ENCODE data around the gene BPIFA2. TPM values are rescaled to one million over a fixed set of nuclear protein-coding genes. Genes with fewer than 3 reads are reported as not detected.

The BPIFA2 gene
- total and polyA plus RNA-seq, 10 of the 15 experiments (the other 5 are each of a cell fraction or from before 2014, with no cell fraction given) = not detected

DNA sequence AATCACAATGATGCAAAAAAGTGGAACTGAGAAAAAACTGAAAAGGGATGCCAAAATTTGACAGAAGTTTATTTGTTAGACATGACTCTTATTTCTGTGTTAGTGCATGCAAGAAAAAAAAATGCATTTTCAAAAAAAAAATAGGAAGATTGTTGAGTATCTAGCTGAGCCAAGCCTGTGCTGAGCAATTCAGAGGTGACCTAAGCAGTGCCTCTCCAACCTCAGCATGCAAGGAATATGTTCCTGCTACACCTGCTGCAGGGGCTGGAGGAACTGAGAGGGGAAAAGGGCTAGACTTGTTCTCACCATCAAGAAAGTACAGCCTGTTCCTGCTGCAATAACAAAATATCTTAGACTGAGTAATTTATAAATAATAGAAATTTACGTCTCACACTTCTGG lies 24.0 kb downstream of the BPIFA2 start (continued):
- TF ChIP-seq, protein P1, sequence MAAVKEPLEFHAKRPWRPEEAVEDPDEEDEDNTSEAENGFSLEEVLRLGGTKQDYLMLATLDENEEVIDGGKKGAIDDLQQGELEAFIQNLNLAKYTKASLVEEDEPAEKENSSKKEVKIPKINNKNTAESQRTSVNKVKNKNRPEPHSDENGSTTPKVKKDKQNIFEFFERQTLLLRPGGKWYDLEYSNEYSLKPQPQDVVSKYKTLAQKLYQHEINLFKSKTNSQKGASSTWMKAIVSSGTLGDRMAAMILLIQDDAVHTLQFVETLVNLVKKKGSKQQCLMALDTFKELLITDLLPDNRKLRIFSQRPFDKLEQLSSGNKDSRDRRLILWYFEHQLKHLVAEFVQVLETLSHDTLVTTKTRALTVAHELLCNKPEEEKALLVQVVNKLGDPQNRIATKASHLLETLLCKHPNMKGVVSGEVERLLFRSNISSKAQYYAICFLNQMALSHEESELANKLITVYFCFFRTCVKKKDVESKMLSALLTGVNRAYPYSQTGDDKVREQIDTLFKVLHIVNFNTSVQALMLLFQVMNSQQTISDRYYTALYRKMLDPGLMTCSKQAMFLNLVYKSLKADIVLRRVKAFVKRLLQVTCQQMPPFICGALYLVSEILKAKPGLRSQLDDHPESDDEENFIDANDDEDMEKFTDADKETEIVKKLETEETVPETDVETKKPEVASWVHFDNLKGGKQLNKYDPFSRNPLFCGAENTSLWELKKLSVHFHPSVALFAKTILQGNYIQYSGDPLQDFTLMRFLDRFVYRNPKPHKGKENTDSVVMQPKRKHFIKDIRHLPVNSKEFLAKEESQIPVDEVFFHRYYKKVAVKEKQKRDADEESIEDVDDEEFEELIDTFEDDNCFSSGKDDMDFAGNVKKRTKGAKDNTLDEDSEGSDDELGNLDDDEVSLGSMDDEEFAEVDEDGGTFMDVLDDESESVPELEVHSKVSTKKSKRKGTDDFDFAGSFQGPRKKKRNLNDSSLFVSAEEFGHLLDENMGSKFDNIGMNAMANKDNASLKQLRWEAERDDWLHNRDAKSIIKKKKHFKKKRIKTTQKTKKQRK (IDR thresholded peaks at IDR 0.05; ENCODE audit: low read depth, low read length) = no peak
- TF ChIP-seq RAD21 (IDR thresholded peaks at IDR 0.05; ENCODE audit: insufficient read depth, low read depth, low read length) (no peak), BHLHE40 (IDR thresholded peaks at IDR 0.05; ENCODE audit: borderline replicate concordance in 1 of 2, low read depth in 2 of 2, low read length in 1 of 2) (no peak), GABPA (IDR thresholded peaks at IDR 0.05; ENCODE audit: low read depth) (no peak), E2F4 (IDR thresholded peaks at IDR 0.05; ENCODE audit: low read depth, low read length) (no peak), TBL1XR1 (IDR thresholded peaks at IDR 0.05; ENCODE audit: low read depth, low read length) (no peak), IRF5 (IDR thresholded peaks at IDR 0.05; ENCODE audit: borderline replicate concordance) (no peak), MTA2 (IDR thresholded peaks at IDR 0.05; ENCODE audit: low read depth) (no peak), ETV6 (conservative IDR thresholded peaks at IDR 0.05 in 1 of 2, IDR thresholded peaks at IDR 0.05 in 1 of 2; ENCODE audit: borderline replicate concordance in 1 of 2, low read depth in 1 of 2) (no peak)
